Stimulated activated CD4-positive, alpha-beta T cell treated with anti-CD3 and anti-CD28 coated beads, Interleukin-4, amount 100 ng/mL, for 1 hour (primary cell): ENCODE data around the gene NUSAP1.
"Not testable (repeated sequence)": the region's sequence is repeated elsewhere in the genome, so short reads cannot be mapped to it uniquely, and the experiment has no call there.

Experiments used
- DNase-seq: peaks from one replicate; pipeline ENCODE4 v3.0.0-alpha.2; 2020

Gene NUSAP1

DNA sequence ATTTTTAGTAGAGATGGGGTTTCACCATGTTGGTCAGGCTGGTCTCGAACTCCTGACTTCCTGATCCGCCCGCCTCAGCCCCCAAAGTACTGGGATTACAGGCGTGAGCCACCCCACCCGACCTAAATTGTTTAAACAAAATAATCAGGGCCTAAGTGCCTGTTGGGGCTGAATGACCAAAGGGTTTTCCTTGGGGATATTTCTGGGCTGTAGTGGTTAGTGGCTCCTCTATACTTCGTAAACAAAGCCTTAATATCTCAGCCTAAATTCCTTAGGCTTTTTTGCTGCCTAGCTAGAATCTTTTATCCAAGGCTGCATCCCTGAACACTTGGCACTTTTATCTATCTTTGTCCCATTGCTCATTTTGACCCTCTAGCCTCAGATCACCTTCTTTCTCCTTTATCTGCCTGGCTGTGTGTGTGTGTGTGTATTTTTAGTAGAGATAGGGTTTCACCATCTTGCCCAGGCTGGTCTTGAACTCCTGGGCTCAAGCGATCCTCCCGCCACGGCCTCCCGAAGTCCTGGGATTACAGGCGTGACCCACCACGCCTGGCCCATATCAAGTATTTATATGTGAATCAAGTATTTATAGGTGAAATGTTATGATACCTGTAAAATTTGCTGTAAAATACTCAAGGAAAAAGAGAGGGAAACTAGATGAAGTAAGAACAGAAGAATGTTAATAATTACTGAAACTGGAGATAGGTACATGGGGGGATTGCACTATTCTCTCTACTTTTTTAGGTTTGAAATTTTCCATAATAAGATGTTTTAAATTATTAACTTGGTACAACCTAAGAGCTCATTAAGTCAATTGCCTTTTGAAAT lies 1.8 kb downstream of the NUSAP1 start:
- no peak for DNase-seq

DNA sequence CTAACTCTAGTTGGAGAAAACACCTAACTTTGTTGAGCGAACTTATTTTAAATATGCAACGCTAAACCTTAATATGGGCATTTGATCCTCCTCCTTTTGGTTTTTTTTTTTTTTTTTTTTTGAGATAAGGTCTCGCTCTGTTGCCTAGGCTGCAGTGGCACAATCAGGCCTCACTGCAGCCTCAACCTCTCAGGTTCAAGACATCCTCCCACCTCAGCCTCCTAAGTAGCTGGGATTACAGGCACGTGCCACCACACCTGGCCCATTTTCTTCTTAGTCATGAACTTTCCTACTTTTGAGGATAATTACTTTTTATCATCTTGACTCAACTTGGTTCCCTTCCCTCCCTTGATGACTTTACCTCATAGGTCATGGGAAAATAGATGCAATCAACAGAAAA lies 3.9 kb downstream of the NUSAP1 start:
- no peak for DNase-seq

DNA sequence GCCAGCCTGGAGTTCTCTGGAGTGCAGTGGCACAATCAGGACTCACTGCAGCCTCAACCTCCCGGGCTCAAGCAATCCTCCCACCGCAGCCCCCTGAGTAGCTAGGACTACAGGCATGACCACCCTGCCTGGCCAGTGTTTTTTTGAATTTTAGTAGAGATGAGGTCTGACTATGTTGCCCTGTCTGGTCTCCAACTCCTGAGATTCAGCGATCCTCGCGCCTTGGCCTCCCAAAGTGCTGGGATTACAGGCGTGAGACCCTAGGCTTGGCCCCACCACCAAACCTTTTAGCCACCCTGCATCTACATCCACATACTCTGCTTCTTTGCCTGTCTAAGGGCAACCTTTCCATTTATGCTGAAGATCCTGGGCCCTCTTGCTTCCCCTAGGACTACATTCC lies 4.4 kb downstream of the NUSAP1 start:
- no peak for DNase-seq

DNA sequence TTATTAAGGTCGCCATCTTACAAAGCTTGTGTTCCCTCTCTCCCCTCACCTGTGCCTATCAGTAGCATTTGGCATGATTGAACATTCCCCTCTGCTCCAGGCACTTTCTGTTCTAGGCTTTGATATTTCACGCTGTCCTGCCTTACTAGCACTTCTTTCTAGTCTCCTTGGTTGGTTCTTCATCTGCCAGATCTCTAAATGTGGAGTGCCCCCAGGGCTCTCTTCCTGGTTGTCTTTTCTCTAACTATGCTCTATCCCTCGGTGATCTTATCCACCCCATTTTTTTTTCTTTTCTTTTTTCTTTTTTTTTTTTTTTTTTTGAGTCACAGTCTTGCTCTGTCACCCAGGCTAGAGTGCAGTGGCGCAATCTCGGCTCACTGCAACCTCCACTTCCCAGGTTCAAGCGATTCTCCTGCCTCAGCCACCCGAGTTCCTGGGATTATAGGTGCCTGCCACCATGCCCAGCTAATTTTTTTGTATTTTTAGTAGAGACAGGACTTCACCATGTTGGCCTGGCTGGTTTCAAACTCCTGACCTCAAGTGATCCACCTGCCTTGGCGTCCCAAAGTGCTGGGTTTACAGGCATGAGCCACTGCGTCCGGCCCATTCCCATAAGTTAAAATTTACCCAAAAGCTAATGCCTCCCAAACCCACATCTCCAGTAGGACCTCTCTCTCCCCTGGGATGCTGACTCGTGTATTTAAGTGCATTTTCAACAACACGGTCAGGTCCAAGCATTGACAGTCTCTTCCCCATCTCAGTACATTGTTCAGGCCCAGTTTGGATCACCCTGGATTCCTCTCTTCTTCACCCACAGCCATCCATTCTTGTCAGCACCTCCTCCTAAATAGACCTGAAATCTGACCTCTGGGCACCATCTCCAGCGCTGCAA lies 5.2 kb downstream of the NUSAP1 start:
- DNase-seq = no peak

DNA sequence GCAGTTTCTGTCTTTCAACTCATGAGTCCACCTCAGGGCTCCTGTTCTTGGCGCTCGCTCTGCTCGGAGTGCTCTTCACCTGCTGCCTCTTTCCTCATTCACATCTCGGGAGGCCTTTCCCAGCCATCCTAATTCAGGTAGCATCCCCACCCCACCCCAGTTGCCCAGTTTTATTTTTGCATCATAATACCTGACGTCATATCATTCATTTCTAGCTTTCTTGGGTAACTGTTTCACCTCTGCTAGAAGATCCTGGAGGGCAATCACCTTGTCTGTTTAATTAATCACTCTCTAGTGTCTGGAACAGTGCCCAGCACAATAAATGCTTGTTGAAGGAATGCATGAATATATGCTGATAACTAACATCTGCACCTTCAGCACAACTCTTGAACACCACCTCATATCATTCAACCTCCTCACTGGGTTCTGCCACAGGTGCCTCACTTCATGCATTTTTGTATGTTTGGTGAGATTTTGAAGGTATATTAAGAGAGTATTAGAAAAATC lies 7.6 kb downstream of the NUSAP1 start:
- no peak for DNase-seq

DNA sequence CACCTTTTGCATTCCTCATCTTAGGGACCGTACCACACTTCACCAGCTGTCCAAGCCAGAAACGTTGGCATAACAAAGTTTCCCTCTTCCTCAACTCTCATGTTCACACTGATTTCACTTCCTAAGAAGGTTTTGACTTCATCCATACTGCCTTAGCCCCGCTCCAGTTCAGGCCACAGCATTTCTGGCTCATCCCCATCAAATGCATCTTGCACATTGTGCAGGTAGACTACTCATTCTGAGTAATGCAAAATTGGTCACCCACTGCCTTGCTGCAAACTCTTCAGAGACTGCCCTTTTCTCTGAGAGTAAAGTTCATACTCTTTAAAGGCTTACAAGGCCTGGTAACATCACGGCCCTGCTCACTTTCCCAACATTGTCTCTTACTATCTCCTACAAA lies 8.8 kb downstream of the NUSAP1 start:
- no peak for DNase-seq

DNA sequence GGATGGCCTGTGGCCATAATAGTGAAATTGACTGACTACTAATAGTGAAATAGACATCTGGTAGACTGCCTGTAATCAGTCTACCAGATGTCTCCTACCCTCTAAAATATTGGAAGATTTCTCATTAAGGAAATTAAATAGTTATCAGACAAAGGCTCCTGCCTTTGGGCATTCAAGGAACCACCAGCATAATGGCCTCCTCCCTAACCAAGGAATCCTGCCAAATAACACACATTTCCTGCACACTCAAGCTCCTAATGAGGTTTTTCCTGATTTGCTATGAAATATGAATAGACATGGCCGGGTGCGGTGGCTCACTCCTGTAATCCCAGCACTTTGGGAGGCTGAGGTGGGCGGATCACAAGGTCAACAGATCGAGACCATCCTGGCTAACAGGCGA lies 14.6 kb downstream of the NUSAP1 start:
- DNase-seq = no peak

DNA sequence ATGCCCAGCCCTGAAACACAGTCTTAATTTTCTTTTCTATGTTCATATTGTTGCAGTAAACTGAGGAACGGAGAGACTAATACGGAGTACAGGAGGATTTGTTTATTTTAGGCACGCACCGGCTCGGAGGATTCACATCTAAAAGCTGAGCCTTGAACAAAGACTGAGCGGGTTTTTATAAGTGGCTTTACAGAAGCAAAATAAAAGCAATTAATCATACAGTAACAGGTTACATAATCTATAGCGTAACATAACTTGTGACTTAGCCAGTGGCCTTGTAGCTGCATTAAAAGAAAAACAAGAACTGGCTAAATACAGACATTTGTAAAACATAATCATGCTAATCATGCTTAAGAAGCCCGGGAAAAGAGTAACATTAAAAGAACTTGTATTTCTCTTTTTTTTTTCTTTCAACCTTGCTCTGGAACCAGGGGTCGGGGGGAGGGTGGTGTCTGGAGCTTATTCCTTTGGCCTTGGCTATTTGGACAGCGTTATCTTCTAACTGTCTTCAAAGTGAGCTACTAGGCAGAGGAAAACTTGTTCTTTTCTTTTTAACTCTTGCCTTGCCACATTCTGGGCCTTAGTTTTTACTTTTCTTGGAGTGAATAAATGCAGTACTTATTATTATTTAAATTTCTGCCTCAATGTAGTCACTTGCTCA lies 17.5 kb downstream of the NUSAP1 start:
- no peak for DNase-seq

DNA sequence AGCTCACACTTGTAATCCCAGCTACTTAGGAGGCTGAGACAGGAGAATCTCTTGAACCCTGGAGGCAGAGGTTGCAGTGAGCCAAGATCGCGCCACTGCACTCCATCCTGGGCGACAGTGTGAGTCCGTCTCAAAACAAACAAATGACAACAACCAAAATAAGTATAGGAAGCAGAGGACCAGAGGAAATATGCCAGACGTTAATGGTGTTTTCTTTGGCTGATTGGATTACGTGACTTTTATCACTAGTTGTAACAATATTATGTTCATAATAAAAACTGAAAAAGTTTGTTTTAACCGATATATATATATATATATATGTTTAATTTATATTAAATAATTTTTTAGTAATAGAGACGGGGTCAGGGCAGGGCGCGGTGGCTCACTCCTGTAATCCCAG lies 21.7 kb downstream of the NUSAP1 start:
- DNase-seq = no peak

DNA sequence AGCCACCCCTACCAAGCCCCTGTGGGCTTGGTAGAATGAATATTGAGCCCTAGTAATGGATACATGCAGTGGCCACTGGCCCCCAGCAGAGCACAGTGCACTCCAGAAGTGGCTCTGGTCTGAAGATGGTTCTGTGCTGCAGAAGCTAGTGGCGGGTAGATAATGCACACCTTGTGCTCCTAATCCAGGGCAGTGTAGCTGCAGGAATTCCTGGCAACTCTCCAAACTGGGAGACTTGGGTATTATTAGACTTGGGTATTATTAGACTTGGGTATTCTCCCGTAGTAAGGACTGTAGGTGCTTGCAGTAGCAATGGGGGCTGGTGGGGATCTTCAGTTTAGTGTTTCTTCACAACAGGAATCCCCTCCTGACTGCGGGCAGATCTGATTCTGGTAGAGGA lies 34.7 kb downstream of the NUSAP1 start:
- DNase-seq = no peak

DNA sequence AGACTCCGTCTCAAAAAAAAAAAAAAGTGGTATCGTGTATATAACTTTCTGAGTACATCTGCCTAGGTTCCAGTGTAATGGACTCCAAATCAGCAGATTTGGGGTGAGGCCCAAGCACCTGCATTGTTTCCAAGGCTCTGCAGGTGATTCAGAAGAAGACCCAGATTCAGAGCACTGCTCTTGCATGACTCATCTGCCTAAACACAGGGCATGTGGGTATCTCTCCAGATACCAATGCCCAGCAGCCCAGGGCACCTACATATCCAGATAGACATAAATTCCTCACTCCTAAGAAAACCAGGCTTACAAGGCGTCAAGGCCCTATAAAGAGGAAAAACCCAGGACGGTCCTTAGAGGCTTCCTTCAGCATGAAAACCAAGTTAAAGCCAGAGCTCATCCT lies 45.3 kb downstream of the NUSAP1 start:
- no peak for DNase-seq

DNA sequence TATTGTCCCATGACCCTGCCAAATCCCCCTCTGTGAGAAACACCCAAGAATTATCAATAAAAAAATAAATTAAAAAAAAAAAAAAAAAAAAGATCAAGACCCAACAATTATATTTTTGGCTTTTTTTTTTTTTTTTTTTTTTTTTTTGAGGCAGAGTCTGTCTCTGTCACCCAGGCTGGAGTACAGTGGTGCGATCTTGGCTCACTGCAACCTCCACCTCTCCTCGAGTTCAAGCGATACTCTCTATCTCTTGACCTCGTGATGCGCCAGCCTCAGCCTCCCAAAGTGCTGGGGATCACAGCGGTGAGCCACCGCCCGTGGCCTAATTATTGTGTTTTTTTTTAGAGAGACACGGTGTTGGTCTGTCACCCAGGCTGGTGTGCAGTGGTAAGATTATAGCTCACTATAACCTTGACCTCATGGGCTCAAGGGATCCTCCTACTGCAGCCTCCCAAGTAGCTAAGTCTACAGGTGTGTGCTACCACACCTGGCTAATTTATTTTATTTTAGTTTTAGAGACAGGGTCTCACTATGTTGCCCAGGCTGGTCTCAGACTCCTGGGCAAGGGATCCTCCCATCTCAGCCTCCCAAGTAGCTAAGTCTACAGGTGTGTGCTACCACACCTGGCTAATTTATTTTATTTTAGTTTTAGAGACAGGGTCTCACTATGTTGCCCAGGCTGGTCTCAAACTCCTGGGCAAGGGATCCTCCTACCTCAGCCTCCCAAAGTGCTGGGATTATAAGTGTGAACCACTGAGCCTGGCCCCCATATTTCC lies 51.5 kb downstream of the NUSAP1 start:
- not testable (repeated sequence) for DNase-seq

DNA sequence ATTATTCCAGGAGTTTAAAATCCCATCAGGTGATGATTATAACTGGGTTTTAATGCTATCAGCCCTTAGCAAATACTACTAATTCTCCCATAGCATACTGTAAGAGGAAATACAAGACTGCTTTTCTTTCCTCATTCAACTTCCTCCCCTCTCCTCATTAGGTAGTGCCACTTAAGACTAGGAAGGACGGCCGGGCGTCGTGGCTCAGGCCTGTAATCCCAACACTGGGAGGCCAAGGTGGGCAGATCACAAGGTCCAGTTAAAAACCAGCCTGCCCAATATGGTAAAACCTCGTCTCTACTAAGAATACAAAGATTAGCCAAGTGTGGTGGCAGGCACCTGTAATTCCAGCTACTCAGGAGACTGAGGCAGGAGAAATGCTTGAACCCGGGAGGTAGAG lies 55.0 kb downstream of the NUSAP1 start:
- DNase-seq = no peak

DNA sequence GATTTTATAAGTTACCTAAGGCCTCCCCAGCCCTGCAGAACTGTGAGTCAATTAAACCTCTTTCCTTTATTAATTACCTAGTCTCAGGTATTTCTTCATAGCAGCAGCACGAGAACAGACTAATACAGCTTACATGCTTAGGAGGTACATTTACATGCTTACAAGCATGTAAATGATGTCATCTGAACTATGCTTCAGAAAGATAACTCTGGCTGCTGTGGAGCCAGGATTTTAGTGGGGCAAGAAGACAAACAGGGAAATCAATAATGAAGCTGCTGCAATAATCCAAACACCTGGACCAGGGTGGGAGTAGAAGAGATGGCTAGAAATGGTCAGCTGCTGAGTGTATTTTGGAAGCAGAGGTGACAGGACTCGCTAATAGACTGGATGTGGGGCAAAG lies 60.0 kb downstream of the NUSAP1 start:
- no peak for DNase-seq

DNA sequence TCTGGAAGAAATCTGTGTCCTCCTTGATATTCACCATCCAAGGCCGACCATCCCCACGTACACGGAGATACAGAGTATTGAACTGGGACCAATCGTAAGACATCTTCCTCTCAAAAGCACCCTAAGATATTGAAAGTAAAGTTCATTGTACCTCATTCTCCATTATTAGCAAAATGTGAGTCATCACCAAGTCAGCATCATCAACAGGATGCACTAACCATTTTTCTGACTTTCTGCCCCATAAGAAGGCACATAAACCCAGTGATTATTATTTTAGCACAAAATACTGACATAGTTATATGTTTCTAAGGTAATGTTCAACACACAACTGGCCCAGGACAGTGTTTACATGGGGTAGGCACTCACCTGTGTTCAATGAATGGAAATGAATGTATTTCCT lies 62.2 kb downstream of the NUSAP1 start:
- no peak for DNase-seq

DNA sequence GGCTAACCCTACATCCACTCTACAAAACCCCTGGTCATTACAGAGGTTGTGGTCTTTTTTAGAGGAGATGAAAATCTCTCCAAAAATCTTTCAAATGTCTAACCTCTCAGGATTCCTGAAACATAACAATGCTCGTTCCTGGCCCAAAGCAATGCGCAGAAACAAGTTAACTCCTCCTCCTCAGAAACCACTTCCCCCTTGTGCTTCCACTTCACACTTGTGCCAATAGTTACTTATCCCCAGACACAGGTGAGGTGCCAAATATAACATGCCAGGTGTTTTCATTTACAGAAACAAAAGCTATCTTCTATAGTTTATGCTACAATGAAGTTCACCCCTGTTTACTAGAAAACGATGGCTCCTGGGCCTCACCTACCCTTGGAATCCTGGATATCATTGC lies 63.4 kb downstream of the NUSAP1 start:
- no peak for DNase-seq

DNA sequence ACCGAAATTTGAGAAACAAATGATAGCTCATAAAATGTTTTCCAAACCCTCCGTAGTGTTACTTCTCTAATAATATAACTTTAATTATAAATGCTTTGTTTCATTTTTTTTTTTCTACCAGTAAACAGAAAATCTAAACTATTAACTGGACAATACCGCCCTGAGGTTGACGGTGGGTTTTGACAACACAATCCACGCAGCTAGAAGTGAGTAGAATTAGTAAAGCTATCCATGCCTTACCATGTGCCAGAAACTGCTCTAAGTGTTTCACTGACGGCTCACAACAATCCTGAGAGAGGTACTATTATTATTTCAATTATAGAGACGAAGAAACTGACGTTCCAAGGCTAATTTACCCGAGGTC lies 69.2 kb downstream of the NUSAP1 start:
- DNase-seq = no peak

DNA sequence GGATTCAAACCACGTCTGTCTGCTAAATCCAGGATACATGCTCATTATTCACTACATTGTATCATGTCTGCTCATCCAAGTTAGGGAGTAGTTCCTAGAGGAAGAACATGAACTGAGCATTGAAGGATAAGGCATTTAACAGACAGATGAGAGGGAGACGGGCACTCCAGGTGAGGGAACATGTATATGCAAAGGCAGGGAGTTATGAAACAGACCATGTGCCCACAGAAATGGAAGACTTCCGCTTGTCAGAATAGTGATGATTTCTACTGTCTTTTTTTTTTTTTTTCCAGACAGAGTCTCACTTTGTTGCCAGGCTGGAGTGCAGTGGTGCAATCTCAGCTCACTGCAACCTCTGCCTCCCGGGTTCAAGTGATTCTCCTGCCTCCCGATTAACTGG lies 74.7 kb downstream of the NUSAP1 start:
- no peak for DNase-seq

DNA sequence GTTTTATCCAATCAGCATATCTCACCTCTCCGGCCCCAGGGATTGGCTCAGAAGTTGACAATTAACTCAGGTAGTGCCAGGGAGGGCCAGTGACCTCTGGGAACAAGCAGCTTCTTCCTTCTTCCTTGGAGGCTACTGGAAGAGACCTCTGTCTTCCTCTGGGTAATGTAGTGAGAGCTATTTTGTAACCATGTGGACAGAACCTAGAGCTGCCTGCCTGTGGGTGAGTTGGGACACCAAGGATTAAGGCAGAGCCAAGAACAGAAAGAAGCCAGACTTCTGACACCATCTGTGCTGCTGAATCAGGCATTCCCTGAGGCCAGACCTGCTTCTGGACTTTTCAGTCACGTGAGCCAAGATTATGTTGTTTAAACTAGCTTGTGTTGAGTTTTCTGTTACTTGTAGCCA lies 75.6 kb downstream of the NUSAP1 start:
- no peak for DNase-seq

DNA sequence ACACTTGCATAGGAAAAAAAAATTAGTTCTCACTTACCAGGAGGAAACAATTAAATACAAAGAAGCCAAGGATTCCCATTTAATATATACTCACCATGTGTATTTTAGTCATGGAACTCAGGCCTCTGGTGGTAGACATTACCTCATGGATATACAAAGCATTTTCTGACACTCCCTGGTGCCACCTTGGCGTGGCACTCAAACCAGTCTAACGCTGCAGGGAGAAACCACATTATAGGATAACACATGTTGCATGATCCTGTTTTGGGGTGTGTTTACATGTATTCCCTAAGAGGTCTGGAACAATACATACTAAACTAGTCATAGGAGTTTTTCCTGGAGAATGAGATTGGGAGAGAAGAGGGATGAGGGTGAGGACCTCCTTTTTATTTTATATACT lies 78.3 kb downstream of the NUSAP1 start:
- no peak for DNase-seq

DNA sequence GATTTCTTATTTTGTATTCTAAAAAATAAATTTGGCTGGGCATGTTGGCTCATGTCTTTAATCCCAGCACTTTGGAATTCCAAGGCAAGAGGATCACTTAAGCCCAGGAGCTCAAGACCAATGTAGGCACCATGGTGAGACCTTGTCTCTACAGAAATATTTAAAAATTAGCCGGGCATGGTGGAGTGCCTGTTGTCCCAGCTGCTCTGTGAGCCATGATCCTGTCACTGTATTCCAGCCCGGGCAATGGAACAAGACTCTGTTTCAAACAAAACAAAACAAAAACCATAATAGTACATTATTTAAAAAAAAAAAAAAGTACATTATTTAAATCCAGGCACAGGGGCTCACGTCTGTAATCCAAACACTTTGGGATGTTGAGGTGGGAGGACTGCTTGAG lies 78.8 kb downstream of the NUSAP1 start:
- no peak for DNase-seq

DNA sequence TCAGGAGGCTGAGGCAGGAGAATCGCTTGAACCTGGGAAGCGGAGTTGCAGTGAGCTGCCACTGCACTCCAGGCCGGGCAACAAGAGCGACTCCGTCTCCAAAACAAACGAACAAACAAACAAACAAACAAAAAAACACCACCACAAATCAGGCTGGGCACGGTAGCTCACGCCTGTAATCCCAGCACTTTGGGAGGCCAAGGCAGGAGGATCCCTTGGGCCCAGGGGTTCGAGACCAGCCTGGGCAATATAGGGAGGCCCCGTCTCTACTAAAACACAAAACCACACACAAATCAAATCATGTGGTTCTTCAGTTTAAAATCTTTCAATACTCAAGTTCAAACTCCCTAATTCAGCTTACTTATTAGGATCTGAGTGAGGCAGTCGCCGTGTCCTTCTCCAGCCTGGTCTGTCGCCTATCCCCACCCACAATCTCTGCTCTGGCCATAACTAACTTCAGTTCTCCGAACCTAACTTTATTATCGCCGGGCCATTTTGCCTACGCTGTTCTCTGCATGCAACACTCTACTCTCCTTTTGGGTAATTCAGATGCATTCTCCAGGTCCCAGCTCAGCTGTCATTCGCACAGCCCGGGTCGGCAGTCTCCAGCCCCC lies 83.6 kb downstream of the NUSAP1 start:
- DNase-seq = no peak
